A549 treated with GW870086 at 1 μM for 4 hours (cell line): ENCODE data around the gene CCT5. TPM values are rescaled to one million over a fixed set of nuclear protein-coding genes. Genes with fewer than 3 reads are reported as not detected.

Experiments
- total RNA-seq: library from RNA; stranded (reverse); fragments of 200-300 nt; extraction: Qiagen RNA extraction; gene quantifications from 5 replicates; pipeline ENCODE4 v1.2.3, GENCODE V29; 2022; ENCODE audit warnings: low read depth

The CCT5 gene
- 465 to 700 TPM (median 535 TPM) in 5 replicates for total RNA-seq

DNA sequence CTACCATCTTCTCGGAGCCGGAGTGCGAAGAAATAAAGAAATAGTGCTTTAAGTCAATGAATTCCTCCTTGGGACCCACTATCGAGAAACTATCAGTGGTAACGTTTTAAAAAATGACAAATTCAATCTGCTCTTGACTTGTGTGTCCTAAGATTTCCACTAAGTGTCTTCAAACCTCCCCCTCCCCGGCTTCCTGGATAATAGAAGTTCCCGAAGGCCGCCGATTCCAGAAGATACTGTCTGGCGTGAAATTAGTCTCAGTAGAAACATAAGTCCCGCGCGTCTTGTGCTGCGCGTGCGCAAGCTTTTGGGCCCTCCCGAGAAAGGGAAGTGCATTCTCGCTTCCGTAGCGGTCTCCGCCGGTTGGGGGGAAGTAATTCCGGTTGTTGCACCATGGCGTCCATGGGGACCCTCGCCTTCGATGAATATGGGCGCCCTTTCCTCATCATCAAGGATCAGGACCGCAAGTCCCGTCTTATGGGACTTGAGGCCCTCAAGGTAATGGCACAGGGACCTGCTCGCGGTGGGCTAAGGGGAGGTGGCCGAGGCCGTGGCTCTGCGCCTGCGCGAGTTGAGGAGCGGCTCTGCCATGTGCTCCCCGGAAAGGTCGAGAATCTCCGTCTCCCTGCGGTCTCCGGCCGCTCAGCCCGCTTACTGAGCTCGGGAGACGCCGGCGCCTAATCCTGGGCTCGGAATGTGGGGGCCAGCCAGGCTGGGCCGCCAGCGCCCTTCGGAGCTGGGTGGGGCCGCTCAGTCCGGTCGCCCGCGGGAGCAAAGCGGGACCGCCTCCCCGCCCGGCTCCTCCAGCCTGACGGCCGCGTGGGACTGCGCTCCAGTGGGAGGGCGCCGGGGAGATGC, at the start of gene CCT5:
Gene CCT5, plus strand, starts transcription at position 333 of the 858 bp plus-strand sequence. Its CDS starts 61 bp downstream, at position 394.

DNA sequence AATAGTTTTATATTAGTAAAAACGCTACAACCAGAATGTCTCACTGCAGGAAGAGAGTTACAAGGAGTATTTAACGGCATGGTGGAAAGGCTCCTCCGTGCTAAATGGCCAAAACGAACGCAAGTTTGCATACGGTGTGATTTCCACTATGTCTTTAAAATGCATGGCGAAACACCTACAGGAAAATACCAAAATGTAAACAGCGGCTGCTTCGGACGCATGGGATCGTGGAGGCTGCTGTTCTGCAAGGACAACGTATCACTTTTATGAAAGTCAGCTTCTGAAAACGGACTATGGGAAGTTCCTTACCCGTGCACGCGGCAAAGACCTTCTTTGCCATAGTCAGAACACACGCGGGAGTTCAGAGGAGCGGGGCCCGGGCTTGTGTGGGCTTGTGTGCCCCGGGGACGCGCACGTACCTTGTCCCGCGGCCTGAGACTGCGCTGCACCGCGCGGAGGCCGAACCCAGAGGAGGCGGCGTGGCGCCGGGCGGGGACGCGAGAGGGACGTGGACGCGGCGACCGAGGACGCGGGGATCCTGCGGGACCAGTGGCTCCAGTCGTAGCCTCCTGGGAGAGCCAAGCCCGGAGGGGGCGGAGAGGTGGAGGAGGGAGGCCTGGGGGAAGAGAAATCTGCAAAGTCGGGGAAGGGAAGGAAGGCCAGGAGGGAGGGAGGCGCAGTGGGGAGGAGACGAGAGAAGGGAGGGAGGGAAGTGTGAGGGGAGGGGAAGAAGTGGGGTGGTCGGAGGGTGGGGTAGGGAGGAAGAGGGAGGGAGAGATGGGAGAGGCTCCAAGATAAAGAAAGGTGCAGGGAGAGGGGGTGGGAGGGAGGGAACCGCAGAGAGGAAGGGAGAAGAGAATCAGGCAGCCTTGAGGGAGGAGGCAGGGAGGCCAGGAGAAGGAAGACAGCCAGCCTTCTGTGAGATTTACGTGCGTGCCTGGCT, 57.4 kb downstream of the CCT5 start, which contains the start of gene CMBL:
Gene CMBL, minus strand, starts transcription at position 697 of the 943 bp plus-strand sequence. CDS start 17,140 bp downstream, outside the sequence.

Other genes with a start within 250 kb of the CCT5 start
- gene ATPSCKMT, start 392 bp upstream of the CCT5 start, total RNA-seq, result 12.1 to 15.3 TPM (median 12.8 TPM) in 5 replicates
- 20.1 to 23.8 TPM (median 22.7 TPM) in 5 replicates for gene CMBL, start 57.6 kb downstream of the CCT5 start, total RNA-seq
- 42.6 to 77.2 TPM (median 73.6 TPM) in 5 replicates for gene MARCHF6, start 103.4 kb downstream of the CCT5 start, total RNA-seq
- gene ROPN1L, start 191.6 kb downstream of the CCT5 start, total RNA-seq, result 2.0 to 2.9 TPM (median 2.3 TPM) in 5 replicates